IPS DF 4.7 (cell line): ENCODE measurements around the gene HOMER1.
"Not testable (repeated sequence)": the region's sequence is repeated elsewhere in the genome, so short reads cannot be mapped to it uniquely, and the experiment has no call there.

Experiments
- DNase-seq: peaks from one replicate; pipeline ENCODE4 v3.0.0-alpha.2; 2013; ENCODE audit warnings: low spot score; ENCODE audit errors: extremely low read depth

The HOMER1 gene

GRCh38 chr5:79423296-79423695 is 90.6 kb downstream of the HOMER1 start:
- DNase-seq = no peak

GRCh38 chr5:79420248-79420647 is 93.7 kb downstream of the HOMER1 start:
- no peak for DNase-seq

GRCh38 chr5:79418276-79418675 is 95.7 kb downstream of the HOMER1 start:
- no peak for DNase-seq

- DNase-seq = no peak
These were observed 96.4 kb downstream of the HOMER1 start for GRCh38 chr5:79417495-79417894.

DNA sequence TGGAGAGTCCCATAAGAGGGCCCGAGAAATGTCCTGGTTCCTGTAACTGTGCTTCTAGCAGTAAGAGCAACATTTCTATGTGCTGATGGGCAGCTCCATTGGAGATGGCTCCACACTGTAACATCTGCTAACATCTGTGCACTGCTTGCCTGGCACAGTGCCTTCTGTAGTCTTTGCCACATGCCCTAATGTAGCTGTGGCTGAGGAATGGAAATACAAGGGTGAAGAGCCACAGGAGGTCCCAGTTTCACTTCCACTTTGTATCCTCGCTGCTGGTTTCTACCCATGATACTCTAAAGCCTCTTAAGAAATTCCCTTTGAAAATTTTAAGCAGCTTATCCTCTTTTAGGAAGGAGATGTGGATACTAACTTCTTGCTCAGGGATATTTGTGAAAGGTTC is 97.4 kb downstream of the HOMER1 start:
- DNase-seq = no peak

DNA sequence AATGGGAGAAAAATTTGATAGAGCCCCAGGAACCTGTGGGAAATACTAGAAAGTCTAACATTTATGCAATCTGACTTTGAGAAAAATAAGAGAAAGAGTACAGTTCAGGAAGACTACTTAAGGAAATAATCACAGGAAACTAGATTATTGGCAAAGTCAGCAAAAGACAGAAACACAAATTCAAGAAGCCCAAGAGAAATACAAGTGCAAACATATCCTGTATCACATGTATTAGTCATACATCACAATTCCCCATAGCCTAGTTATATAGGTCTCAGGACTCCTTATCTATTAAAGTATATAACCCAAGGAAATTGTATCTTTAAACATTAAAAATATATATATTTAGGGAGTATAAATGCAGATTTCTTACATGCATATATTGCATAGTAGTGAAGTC is 100.8 kb downstream of the HOMER1 start:
- no peak for DNase-seq

- DNase-seq = no peak
These were observed 105.9 kb downstream of the HOMER1 start for GRCh38 chr5:79408028-79408427.

GRCh38 chr5:79407591-79407990 is 106.3 kb downstream of the HOMER1 start:
- no peak for DNase-seq

DNA sequence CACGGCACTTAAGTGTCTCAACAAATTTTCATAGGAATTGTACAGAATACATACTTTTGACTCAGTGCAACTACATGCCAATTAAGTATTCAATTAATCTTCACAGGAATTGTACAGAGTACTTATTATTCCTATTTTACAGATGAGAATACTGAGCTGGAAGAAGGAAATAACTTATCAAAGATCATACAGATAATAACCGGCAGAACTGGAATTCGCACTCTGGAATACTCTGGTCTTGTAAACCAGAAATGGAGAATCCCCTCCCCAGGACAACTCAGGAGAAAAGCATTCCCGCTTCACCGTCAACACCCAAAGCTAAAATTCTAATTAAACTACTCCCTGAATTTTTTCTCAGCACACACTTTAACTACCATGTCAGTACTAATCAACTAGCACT is 112.7 kb downstream of the HOMER1 start:
- DNase-seq = no peak

DNA sequence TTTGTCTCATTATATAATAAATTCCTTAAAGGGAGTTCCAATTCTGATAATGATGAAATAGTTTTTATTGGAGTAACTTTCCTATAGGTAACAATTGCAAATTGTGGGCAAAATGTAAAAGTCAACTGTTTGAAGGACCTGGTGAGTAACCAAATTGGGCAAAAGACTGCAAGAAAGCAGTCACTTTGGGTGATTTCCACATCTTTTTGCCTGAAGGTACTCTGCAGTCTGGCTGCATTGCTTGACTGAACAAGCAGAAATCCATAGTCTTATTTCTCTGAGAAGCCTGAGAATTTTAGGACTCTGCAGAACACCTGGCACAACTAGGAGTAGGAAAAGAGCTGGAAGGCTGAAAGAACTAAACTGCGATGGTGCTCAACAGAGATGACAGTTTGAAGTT is 114.9 kb downstream of the HOMER1 start:
- no peak for DNase-seq

DNA sequence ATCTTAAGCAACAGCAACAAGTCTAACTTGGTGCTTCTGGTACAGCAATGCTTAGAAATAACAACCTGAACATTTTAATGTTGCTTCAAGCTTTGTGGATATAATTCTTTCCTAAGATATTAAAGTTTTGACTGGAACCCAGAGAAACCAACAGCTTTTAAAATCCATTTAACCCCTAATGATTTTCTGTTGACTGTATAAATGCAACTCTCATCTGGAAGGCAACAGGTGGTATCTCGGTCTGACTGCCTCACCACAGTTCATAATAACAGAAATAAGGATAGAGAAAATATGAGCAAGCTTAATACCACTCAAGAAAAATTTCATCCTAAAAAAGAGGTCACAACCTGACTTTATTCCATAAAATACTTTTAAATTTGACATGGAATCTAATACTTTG is 116.9 kb downstream of the HOMER1 start:
- DNase-seq = no peak

GRCh38 chr5:79396265-79396664 is 117.7 kb downstream of the HOMER1 start:
- no peak for DNase-seq

DNA sequence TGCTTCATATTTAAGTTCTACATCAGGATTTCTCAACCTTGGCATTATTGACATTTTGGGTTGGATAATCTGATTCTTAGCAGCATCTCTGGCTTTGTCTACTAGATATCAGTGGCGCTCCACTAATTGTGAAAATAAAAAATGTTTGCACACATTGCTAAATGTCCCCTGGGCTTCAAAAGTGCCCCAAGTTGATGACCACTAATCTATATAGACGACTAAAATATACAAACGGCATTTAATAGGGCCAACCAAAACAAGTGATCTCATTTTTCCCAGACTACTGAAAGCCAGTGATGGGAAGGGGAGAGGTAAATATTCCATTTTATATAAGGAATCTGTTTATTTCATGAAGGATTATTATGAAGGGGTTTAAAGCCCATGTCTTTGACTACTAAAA is 118.6 kb downstream of the HOMER1 start:
- no peak for DNase-seq

- no peak for DNase-seq
These were observed 121.2 kb downstream of the HOMER1 start for GRCh38 chr5:79392776-79393175.

- DNase-seq = no peak
These were observed 127.3 kb downstream of the HOMER1 start for GRCh38 chr5:79386679-79387078.

DNA sequence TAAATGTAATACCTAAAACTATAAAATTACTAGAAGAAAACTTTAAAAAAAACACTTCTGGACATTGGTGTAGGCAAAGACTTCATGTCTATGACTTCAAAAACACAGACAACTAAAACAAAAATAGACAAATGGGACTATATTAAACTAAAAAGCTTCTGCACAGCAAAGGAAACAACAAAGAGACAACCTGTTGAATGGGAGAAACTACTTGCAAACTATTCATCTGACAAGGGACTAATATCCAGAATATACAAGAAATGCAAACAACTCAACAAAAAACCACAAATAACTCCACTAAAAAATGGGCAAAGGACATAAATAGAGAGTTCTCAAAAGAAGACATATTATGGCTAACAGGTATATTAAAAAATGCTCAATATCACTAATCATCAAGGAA is 128.8 kb downstream of the HOMER1 start:
- DNase-seq = not testable (repeated sequence)

DNA sequence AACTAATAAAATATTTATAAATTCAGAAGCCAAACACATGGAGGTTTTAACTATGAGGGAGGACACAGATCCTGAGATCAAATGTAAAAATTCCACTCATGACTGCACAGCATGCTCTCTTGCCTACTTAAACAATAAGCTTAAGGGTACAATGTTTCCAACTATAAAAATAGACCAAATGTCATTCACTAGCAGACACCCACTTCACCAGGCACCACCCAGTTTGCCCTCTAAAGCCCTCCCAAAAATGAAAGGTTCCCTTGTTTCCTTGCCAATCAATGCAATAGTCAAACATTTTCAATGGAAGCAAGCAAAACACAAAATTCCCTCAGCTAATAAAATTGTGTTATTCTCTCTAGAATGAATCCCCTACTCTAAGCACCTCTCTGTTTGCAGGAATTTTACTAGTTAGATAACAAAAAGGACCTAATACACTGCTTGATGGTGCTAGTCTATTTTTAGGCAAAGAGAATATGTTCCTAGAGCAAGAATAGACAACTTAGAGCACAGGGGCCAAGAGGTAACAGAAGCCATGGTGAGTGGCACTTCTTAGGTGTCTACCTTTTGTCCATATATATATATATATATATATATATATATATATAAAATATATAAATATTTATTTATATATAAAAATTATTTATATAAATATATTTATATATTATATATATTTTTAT is 135.3 kb downstream of the HOMER1 start:
- DNase-seq = no peak

GRCh38 chr5:79357398-79357797 is 156.5 kb downstream of the HOMER1 start:
- no peak for DNase-seq

- DNase-seq = no peak
These were observed 164.1 kb downstream of the HOMER1 start for GRCh38 chr5:79349881-79350280.

- DNase-seq = no peak
These were observed 164.9 kb downstream of the HOMER1 start for GRCh38 chr5:79349047-79349446.

DNA sequence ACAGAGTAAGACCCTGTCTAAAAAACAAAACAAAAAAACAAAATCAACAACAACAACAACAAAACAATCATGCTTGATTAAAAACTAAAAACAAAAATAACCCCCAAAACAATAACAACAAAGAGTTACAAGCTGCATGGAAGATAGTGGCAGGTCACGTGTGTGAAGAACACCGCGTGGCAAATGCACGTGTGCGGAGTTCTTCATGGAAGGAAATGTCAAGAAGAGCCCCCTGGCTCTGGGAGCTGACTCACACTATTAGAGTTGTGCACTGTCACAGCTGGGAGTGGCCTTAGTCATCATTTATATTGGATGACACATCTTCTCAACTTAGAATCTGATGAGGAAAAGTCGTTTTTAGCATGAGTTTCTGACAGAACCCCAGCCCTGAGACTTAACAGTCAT is 167.5 kb downstream of the HOMER1 start:
- no peak for DNase-seq

GRCh38 chr5:79333852-79334557 is 179.9 kb downstream of the HOMER1 start:
- DNase-seq = no peak

- no peak for DNase-seq
These were observed 183.9 kb downstream of the HOMER1 start for GRCh38 chr5:79330071-79330470.
